ENCODE measurements around the gene BEX1. TPM values are rescaled to one million over a fixed set of nuclear protein-coding genes. Genes with fewer than 3 reads are reported as not detected.
"Not testable (repeated sequence)": the region's sequence is repeated elsewhere in the genome, so short reads cannot be mapped to it uniquely, and the experiment has no call there.

Gene BEX1
- total RNA-seq, 4 donors from 2014 or later = 1.1 TPM; not detected in 3

DNA sequence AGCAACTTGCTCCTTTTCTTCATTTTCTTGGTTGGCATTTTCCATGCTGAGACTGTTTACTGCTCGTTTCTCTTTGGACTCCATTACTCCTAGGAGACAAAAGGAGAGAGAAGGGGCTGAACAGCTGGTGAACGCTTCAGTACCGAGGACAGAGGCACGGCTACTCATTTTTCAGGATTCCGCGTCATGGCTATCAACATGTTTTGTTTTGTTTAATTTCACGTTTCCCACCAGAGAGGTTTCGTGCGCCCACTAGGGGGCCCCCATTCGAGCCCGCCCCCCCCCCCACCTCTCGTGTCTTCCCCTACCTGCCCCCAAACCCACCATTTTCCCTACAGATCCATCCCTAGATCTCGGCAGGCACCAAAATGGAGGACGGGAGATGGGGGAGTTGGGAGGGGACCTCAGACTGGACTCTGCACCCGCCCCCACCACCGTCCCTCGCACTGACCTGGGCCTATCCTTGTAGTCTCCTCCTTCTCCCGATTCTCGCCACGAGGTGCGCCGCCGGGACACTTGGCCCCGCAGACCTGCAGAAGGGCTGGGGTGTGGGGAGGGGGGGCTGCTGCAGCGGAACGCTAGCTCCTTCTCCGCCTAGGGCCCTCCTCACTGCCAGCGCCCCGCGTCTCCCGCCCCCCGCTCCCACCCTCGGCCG is 653 bp downstream of the BEX1 start:
- DNase-seq (ENCODE audit: low spot score in 2 of 2) = no peak
- H3K4me3 ChIP-seq (ENCODE audit: low read depth, poor library complexity, severe bottlenecking) = no peak overlapping the region
- WGBS, 2 donors = 5 to 30% methylated on average over 12 to 28 of the region's 34 CpGs
- intact Hi-C loops (cut with DNase I; ENCODE audit: low total_unique reads) = no loop called here
- TF ChIP-seq CTCF (IDR thresholded peaks at IDR 0.05) (no peak), POLR2A (IDR thresholded peaks at IDR 0.05) (no peak)

GRCh38 chrX:103061486-103061885 is 2.5 kb downstream of the BEX1 start:
- intact Hi-C loops (cut with DNase I; ENCODE audit: low total_unique reads) = no loop called here
- DNase-seq (ENCODE audit: low spot score in 2 of 2) = no peak
- H3K4me3 ChIP-seq (ENCODE audit: low read depth, poor library complexity, severe bottlenecking) = no peak overlapping the region
- 71 to 89% methylated on average over 3 of the region's 3 CpGs for WGBS, 2 donors
- no peak for TF ChIP-seq POLR2A (IDR thresholded peaks at IDR 0.05)
- TF ChIP-seq CTCF (IDR thresholded peaks at IDR 0.05) = no peak

DNA sequence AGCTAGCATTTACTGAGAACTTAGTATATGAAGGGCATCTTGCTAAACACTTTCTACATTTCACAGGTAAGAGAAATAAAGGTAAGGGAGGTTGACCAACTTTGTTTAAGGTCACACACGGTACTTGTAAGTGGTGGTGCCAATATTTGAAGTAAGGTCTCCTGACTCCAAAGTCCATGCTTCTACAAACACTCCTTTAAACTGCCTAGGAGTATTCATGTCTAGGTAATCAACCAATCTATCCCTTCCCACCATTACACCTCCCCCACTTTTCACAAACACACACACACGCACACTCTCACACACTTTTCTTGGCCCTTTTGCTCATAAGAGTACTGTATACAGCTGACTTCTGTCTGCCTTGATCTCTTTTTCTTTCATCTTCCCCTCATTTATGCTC is 7.1 kb downstream of the BEX1 start:
- no peak for DNase-seq (ENCODE audit: low spot score in 2 of 2)
- WGBS, 2 donors = 80 to 87% methylated on average over 2 of the region's 2 CpGs
- no peak for TF ChIP-seq POLR2A (IDR thresholded peaks at IDR 0.05)
- H3K4me3 ChIP-seq (ENCODE audit: low read depth, poor library complexity, severe bottlenecking) = no peak overlapping the region
- intact Hi-C loops (cut with DNase I; ENCODE audit: low total_unique reads) = no loop called here

GRCh38 chrX:103052625-103053024 is 11.3 kb downstream of the BEX1 start:
- H3K4me3 ChIP-seq (ENCODE audit: low read depth, poor library complexity, severe bottlenecking) = no peak overlapping the region
- no peak for TF ChIP-seq CTCF (IDR thresholded peaks at IDR 0.05)
- no peak for TF ChIP-seq POLR2A (IDR thresholded peaks at IDR 0.05)
- no peak for DNase-seq (ENCODE audit: low spot score in 2 of 2)
- intact Hi-C loops (cut with DNase I; ENCODE audit: low total_unique reads) = no loop called here

DNA sequence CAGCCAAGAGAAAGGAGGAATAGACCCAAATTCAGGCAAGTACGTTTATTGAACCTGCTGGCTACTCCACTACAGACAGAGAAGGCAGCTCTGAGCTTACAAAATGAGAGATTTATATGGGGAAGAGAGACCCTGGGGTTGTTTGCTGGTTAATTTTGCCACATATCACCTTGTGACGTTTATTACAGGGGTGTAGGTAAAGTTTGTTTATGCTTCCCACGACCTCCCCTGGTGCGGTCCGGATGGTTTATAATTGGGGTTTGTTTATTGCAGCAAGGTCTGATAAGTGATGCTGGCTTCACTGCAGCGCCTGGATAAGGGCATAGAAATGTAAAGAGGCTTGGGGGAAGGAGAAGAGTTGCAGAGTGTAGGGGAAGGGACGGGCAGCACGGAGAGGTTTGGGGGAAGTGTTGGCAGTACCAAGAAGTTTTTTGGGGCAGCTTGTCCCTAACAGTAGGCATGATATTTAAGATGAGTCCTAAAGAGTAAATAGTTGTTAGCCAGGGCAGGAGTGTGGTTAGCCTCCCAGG is 12.6 kb downstream of the BEX1 start:
- WGBS, 2 donors = 12 to 31% methylated on average over 8 of the region's 8 CpGs
- H3K4me3 ChIP-seq (ENCODE audit: low read depth, poor library complexity, severe bottlenecking) = no peak overlapping the region
- DNase-seq (ENCODE audit: low spot score in 2 of 2) = no peak
- intact Hi-C loops (cut with DNase I; ENCODE audit: low total_unique reads) = no loop called here
- no peak for TF ChIP-seq CTCF (IDR thresholded peaks at IDR 0.05)

- DNase-seq (ENCODE audit: low spot score in 2 of 2); intact Hi-C loops (cut with DNase I; ENCODE audit: low total_unique reads); H3K4me3 ChIP-seq (ENCODE audit: low read depth, poor library complexity, severe bottlenecking): not testable (repeated sequence)
- WGBS, 2 donors = 46 to 69% methylated on average over 1 of the region's 1 CpG
Measured at GRCh38 chrX:103033371-103033770, 30.6 kb downstream of the BEX1 start.

DNA sequence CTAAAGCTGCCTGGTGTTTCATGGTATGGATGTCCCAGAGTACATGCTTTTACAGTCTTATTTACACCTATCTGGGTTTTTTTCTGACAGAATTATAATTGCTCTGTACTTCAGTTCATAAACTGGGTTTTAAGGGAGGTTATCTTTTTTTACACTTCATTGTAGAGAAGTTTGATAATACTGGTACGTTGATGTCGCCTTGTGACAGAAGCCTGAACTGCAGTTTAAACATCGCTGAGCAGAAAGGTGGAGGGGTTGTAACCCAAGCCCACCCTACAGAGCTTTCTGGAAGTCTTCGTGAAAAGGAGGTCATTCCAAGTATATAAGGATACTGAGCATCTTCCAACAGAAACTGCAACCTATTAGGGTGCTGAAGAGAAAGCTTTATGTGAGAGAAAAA is 46.4 kb downstream of the BEX1 start:
- DNase-seq (ENCODE audit: low spot score in 2 of 2) = no peak
- 40 to 42% methylated on average over 4 of the region's 4 CpGs for WGBS, 2 donors
- TF ChIP-seq CTCF (IDR thresholded peaks at IDR 0.05) (no peak), POLR2A (IDR thresholded peaks at IDR 0.05) (no peak)
- intact Hi-C loops (cut with DNase I; ENCODE audit: low total_unique reads) = no loop called here
- H3K4me3 ChIP-seq (ENCODE audit: low read depth, poor library complexity, severe bottlenecking) = no peak overlapping the region
